GM19193 (cell line): ENCODE measurements around the gene NFATC3.

Experiments used
- POLR2A ChIP-seq: IDR thresholded peaks from 4 replicates; pipeline ENCODE4 v1.6.1; 2011; ENCODE audit not compliant: insufficient read depth, insufficient read length; ENCODE audit errors: extremely low read depth

The NFATC3 gene

DNA sequence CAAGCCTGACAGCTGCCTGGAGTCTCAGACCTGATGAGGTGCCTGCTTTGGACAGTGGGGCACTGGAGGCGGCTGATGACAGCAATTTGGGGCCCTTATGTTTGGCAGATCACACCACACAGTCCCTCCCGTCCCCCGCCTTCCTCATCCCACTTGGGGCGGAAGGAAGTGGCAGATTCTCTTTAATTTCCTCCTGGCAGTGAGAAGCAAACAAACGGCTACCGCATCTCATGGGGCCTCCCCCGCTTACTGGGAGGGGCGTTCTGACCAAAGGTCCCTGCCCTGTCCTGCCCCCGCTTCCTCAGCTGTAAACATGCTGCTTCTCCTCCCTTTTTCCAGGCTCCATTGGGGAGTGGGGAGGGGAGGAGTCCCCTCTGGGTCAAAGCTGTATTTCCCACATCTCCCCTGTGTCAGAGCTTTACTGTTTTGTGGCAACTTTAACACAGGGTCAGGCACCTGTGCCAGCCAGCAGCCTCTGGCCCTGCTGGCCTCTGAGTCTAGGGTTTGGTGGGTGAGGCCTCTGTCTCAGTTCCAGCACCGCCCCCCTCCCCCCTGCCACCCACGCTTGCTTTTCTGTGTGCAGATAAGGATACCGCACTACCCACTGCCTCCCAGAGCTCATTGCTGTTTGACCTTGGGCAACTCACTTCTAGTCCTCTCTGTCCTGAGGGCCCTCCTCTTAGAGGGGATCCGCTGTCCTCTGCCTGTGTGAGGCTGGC, 5.4 kb upstream of the NFATC3 start:
- no peak for TF ChIP-seq POLR2A

DNA sequence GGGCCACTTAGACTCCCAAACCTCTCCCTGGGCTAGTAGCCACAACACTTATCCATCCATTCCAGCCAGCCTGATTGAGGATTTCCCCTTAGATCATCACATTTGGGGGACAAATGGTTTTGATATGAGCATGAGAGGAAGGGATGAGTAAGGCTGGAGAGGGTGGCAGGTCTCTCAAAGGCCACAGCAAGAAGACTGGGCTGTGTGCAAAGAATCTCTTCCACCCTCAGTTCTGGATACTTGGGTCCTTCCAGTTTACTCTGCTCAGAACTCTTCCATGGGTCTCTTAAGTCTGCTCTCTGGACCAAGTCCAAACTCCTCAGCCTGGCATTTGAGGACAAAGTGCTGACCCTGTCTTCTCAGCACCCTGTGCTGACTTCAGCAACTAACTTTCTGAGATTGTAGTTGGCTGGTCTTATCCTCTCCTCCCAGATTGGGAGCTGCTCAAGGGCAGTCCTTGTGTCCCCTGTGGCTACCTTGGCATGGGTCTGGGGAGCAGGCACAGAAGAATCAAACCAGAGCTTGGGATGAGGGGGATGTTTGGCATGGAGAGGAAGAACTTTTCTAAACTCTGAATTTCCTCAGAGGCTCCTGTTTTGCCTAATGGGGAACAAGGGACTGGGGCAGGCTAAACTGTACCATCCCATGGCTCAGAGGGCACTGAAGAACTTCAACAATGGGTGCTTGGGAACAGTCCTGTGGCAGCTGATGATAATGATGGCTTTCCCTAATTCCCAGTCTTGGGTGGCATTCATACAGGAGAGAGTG, 3.1 kb upstream of the NFATC3 start:
- no peak for TF ChIP-seq POLR2A

DNA sequence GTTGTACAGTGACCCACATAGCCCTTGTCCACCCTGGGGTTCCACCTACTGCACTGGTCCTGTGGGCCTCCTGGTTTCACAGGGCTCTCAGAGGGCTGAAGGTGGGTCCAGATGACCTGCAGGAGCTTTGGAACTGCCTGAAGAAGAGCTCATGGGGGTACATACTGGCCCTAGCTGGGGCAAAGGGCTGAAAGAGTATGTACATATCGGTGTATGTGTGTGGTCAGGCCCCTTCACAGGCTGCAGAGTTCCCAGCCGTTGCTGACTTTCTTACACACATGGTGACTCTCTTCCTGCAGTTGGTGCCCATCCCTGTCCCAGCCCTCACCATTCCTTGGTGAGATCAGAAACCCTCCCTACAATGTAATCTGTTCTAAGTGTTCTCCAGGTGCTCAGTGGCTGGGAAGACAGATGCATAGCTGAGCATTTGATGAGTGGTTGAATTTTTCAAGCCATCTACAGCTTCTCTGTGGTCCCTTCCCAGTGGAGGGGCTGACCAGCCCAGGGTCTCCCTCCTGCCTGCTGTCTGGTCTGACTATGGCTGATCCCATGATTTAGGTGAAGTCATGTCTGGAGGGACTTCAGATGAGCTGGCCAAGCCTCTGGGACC, 2.4 kb upstream of the NFATC3 start:
- no peak for TF ChIP-seq POLR2A

DNA sequence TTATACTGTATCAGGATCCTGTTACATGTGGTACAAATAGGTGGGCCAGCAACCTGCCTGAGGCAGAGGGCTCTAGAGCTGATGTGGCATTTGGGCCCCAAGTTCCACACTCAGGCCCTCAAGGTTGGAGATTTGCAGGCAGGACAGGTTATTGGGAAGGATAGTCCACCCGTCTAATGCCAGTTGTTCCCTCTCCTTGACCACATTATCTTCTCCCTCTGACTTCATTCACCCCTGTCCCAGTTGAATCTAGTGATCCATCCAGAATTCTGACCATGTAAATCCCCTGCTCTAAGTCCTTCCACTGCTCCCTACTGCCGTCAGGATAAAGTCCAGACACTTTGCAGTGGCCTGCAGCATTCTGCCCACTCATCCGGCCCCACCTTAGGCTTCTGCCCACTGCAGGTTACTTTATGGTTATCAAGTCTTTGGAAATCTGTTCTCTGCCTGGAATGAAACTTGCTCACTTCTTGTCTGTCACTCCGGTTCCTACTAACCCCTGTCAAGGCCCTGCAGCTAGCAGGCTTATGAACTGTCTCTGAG, 1.9 kb upstream of the NFATC3 start:
- TF ChIP-seq POLR2A: no peak

DNA sequence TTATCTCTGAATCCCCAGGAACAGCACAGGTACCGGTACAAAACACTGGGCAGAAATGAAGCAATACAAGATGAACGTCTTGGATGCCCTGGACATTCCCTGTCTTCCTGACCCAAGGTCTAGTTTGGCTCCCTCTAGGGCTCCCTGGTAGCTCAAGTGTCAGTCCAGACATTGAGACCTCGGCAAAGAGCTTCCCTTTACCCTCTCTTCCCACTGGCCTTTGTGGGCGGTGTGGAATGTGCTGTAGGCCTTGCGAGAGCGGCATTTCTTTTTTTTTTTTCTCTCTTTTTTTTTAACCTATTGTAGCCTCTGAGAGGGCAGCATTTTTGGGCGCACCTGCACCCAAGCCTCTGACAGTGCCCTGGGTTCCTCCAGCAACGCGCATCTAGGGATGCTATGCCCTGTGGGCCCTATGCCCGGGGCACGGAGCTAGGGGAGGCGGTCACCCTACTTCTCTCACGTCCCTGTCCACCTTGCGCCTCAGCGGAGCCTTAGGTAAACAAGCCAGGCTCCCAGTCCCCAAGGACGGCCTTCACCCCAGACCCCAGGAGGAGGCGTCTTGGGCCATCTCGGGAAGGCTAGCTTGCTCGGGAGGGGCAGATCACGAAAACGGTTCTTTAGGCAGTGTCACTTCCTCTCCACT, 1.2 kb upstream of the NFATC3 start:
- TF ChIP-seq POLR2A: no peak

DNA sequence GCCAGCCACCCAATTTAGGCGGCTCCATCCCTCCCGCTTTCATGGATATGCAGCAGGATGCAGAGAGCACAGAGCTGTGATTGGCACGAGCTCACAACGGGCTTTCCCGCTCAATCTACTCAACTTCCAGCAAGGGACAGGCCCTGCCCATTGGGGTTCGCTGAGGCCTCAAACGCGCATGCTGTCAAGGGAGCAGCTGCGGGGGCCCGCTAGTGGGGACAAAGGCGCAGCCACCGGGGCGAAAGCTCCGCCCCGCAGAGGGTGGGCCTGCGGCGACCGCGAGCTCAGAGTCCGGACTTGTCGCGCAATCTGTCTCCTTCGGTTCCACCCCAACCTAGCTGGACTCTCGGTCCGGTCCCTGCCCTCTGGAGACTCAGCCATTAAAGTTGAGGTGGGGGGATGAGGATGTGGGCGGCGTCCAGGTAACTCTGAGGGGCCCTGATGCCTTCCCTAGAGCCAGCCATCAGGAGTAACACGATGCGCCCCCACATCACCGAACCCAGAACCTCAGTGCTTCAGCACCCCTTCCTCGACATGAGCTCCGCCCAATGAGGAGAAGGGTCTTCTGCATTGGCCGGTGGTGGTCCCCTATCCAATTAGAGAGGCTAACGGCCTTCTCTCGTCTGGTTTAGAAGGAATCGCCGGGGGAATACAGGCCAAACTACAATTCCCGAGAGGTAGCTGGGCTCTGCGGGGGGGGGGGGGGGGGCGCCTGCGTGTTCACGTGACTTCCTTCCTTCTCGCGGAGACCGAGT, 489 bp upstream of the NFATC3 start:
- peak; percentile 82 for TF ChIP-seq POLR2A

DNA sequence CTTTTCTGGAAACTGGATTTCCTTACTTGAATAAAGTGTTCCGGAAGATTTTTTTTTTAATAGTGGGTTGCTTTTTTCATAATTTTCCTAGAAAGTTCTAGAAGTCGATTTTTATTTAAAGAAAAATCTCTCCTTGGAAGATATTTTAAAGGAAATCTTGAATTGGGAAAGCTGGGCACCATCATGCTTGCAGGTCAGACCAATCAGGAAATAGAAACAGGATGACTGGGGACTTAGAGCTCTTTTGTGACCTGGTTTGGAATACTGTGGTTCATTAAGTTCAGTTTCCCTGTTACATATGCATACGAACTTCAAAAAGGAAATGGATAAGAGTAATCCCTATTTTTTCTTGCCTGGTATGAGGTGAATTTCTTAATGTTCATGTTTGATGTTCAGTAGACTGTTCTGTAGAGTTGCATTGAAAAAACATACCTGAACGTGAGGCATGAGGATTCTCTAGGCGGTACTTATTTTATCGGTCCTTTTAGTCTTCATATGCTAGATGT, 1.2 kb downstream of the NFATC3 start:
- no peak for TF ChIP-seq POLR2A

DNA sequence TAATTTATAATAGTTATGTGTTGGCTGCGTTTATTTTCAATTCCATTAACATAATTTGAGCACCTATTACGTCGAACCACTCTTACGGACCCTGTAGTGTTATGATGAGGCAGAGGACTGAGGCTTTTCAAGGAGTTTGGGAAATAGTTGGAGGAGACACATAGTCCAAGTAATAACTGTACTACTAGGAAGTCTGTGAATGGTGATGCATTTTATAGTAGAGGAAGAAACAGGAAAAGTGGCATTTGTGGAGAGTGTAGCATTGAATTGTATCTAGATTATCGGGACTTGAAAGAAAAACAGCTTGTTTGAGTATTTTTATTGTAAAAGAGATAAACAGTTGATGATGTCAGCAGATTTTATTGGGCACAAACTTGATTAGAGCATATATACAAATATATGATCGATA, 1.7 kb downstream of the NFATC3 start:
- TF ChIP-seq POLR2A: no peak

DNA sequence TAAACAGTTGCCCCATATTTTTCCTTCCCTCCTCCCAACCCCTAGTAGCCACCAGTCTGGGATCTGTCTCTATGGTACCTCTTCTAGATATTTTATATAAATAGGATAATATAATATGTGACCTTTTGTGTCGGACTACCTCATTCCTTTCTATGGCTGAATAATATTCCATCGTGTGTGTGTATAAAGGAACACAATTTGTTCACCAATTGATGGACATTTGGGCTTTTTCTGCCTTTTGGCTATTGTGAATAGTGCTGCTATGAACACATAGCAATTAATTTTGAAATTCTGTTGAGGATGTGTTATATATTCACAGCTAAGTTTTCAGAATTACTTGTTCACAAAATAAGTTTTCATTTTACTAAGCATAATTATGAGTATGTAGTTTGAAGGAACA, 2.5 kb downstream of the NFATC3 start:
- no peak for TF ChIP-seq POLR2A

DNA sequence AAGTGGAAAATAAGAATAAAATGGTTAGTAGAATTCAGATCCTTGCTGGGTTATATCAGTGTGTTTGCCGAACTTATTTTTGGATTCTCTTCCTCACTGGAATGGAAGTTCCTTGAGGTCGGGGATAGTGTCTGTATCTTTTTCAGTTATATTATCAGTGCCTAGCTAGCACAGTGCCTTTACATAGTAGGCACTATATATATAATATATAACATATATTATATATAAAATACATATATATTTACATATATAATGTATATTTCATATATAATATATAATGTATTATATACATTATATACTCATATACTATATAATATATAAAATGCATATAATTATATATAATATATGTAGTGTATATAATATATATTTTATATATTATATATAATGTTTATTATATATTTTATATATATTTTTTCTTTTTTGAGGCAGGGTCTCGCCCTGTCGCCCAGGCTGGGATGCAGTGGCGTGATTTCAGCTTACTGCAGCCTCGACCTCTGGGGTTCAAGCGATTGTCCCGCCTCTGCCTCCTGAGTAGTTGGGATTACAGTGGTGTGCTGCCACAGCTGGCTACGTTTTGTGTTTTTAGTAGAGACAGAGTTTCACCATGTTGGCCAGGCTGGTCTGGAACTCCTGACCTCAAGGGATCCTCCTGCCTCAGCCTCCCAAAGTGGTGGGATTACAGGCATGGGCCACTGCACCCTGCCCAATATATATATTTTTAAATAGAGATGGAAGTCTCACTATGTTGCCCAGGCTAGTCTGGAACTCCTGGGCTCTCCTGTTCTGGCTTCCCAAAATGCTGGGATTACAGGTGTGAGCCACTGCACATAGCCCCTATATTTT, 3.2 kb downstream of the NFATC3 start:
- no peak for TF ChIP-seq POLR2A

DNA sequence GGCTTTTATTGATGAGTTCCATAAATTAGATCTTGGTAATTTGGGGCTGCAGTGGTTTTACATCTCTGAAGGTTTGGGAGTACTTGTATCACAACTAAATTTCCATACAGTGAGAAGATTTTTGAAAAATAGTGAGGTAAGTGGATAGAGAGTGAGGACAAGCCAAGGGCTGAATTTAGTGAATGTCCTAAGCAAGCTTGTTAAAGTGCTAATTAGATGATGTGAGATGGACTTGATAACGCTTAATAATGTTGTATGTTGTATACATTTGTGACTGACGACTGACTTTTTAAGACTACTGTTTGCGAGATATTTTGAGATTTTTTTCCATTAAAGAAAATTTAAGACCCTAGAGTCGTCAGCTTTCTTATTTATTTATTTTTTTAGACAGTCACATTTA, 3.9 kb downstream of the NFATC3 start:
- no peak for TF ChIP-seq POLR2A

DNA sequence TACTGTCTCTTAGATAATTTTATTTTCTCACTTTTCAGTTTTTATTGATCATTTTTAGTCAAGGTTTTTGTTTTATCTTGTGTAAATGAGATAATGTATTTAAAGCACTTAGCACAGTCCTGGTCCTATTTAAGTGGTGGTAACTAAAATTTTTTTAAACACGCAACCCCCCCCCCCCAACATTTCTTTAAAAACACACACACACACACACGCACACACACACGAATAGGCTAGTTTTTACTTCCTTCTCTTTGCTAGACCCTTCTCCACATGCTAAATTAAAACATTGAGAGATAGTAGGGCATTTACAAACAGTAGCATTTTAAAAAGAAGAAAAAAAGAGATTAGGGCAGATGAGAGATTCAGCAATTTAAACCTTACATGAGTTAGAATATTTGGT, 5.0 kb downstream of the NFATC3 start:
- no peak for TF ChIP-seq POLR2A

DNA sequence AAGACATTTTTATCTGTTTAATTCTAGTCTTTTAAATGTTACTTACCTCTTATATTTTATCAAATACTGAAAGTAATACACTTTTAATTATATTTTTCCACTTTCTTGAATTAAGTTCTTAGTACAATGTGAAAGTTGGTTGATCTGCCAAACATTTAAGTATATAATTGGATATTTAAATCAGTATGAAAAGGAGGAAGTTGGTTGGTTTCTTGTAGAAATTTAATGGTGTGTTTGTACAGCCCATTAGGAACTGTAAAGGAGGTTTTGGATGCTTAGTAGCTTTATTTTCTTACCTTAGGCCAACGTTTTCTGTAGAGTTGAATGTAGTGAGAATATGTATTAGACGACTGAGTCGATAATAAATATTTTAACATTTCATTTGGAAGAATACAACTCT, 5.4 kb downstream of the NFATC3 start:
- TF ChIP-seq POLR2A: no peak
